ENCODE results near the gene ALG14. TPM values are rescaled to one million over a fixed set of nuclear protein-coding genes. Genes with fewer than 3 reads are reported as not detected.

Gene ALG14
- total and polyA plus RNA-seq, 2 of the 4 experiments (the other 2 are of a cell fraction) = 1.7 to 2.0 TPM

- Histone ChIP-seq H4K5ac (ENCODE audit: low read depth, low read length) (no peak overlapping the region), H3K14ac (replicated peaks; ENCODE audit: low read depth, low read length) (no peak overlapping the region), H2AFZ (replicated peaks; ENCODE audit: low read length, poor library complexity) (no peak overlapping the region), H3K4me2 (ENCODE audit: low read depth, low read length) (no peak overlapping the region), H3K4ac (ENCODE audit: low read depth, low read length) (no peak overlapping the region), H3K9ac (ENCODE audit: low read depth, low read length) (no peak overlapping the region), H3K79me1 (ENCODE audit: low read depth in 1 of 2, low read length in 2 of 2) (0 out of 4 replicates have a peak, but pooled peaks cover 0 to 4% of the 10 kb centered on the region in 2 experiments), H3K18ac (ENCODE audit: low read depth, low read length) (no peak overlapping the region), H4K91ac (ENCODE audit: insufficient read depth, low read depth, low read length) (no peak overlapping the region), H4K8ac (ENCODE audit: low read depth in 2 of 2, low read length in 2 of 2) (no peak overlapping the region), H3K23ac (ENCODE audit: low read depth, low read length) (no peak overlapping the region), H3K36me3 (ENCODE audit: control insufficient read depth, insufficient read depth, low read length) (no peaks in the 10 kb centered on the region), H3K9me1 (ENCODE audit: insufficient read depth, low read length) (no peaks in the 10 kb centered on the region), H2BK5ac (ENCODE audit: low read depth, low read length, poor library complexity, severe bottlenecking) (no peak overlapping the region), H3K27ac (ENCODE audit: insufficient read depth, low read length) (no peak overlapping the region), H3K27me3 (ENCODE audit: control insufficient read depth, insufficient read depth, low read length) (no peaks in the 10 kb centered on the region), H2AK9ac (replicated peaks; ENCODE audit: low read depth, low read length, poor library complexity) (no peak overlapping the region), H3K4me1 (ENCODE audit: control insufficient read depth, insufficient read depth, low read length) (no peaks in the 10 kb centered on the region; the same call in 1 of the 2 replicates), H2BK15ac (ENCODE audit: low read depth, low read length) (no peak overlapping the region), H2AK5ac (ENCODE audit: low read depth, low read length) (no peak overlapping the region), H3K4me3 (ENCODE audit: insufficient read depth, low read depth, low read length) (no peak overlapping the region), H2BK120ac (ENCODE audit: low read depth, low read length) (no peak overlapping the region), H3K9me3 (ENCODE audit: control insufficient read depth, insufficient read depth, low read length) (no peaks in the 10 kb centered on the region), H2BK20ac (ENCODE audit: low read depth, low read length) (no peak overlapping the region), H4K20me1 (ENCODE audit: insufficient read depth, low read length) (no peaks in the 10 kb centered on the region), H3K56ac (ENCODE audit: extremely low read depth, insufficient read depth, low read length) (no peak overlapping the region)
- no peak for DNase-seq
- no peak for ATAC-seq (ENCODE audit: low read depth)
- intact Hi-C loops (cut with micrococcal nuclease) = no loop called here
- in situ Hi-C loops (cut with MboI; ENCODE audit: low sequenced_read_pairs) = no loop called here
- dilution Hi-C loops (cut with HindIII; ENCODE audit: low sequenced_read_pairs, unreplicated experiment) = no loop called here
- ChIA-PET POLR2A (ENCODE audit: unreplicated experiment) (no interaction called here), CTCF (no interaction called here)
- TF ChIP-seq MXI1 (IDR thresholded peaks at IDR 0.05; ENCODE audit: borderline replicate concordance, low read depth, low read length) (no peak), RAD21 (IDR thresholded peaks at IDR 0.05; ENCODE audit: low read length) (no peak), USF2 (IDR thresholded peaks at IDR 0.05; ENCODE audit: low read depth, low read length) (no peak), BHLHE40 (IDR thresholded peaks at IDR 0.05; ENCODE audit: low read depth, low read length) (no peak), CEBPB (IDR thresholded peaks at IDR 0.05; ENCODE audit: low read depth, low read length) (no peak), RCOR1 (IDR thresholded peaks at IDR 0.05; ENCODE audit: insufficient replicate concordance, low read length) (no peak), MAFK (IDR thresholded peaks at IDR 0.05; ENCODE audit: low read depth, low read length) (no peak), MAZ (IDR thresholded peaks at IDR 0.05; ENCODE audit: borderline replicate concordance, low read depth, low read length) (no peak), CTCF (conservative IDR thresholded peaks at IDR 0.05; ENCODE audit: low read depth, low read length) (no peak), SMC3 (IDR thresholded peaks at IDR 0.05; ENCODE audit: low read depth, low read length) (no peak), POLR2A (IDR thresholded peaks at IDR 0.05; ENCODE audit: low read depth, low read length) (no peak), NFE2L2 (IDR thresholded peaks at IDR 0.05; ENCODE audit: low read depth, low read length) (no peak), FOS (IDR thresholded peaks at IDR 0.05; ENCODE audit: low read depth, low read length) (no peak), CHD1 (IDR thresholded peaks at IDR 0.05; ENCODE audit: low read depth, low read length) (no peak), ELK1 (IDR thresholded peaks at IDR 0.05; ENCODE audit: borderline replicate concordance, low read depth, low read length) (no peak), RFX5 (IDR thresholded peaks at IDR 0.05; ENCODE audit: low read depth, low read length) (no peak)
- WGBS, 2 experiments (ENCODE audit: extremely low coverage in 2 of 2, insufficient read length in 1 of 2) = no CpG with 5 or more reads among the region's 6 CpGs
- BruUV-seq (replicated peaks) = no TSS peak
These were observed 15.4 kb downstream of the ALG14 start for GRCh38 chr1:95057351-95057750.
